CMK (cell line): ENCODE results near the gene TMED4.

Source experiments
- DNase-seq: peaks from one replicate; pipeline ENCODE4 v3.0.0-alpha.2; 2010; ENCODE audit warnings: low read depth

Gene TMED4

GRCh38 chr7:44581879-44582603 is at the start of gene TMED4:
Gene TMED4, minus strand, starts transcription at chr7:44582231. Its CDS starts 25 bp downstream, at chr7:44582206.
- DNase-seq: peak; percentile 95

- DNase-seq: no peak
Observed at GRCh38 chr7:44631458-44632115, 49.6 kb upstream of the TMED4 start.

GRCh38 chr7:44630792-44631457 is 48.9 kb upstream of the TMED4 start:
- no peak for DNase-seq

- DNase-seq: no peak
Observed at GRCh38 chr7:44629829-44630522, 47.9 kb upstream of the TMED4 start.

GRCh38 chr7:44626620-44627019 is 44.6 kb upstream of the TMED4 start:
- no peak for DNase-seq

GRCh38 chr7:44625526-44626471 is 43.8 kb upstream of the TMED4 start:
- DNase-seq: no peak

GRCh38 chr7:44624318-44624717 is 42.3 kb upstream of the TMED4 start:
- DNase-seq: no peak

- DNase-seq: no peak
Observed at GRCh38 chr7:44622342-44623151, 40.5 kb upstream of the TMED4 start.

- DNase-seq: no peak
Observed at GRCh38 chr7:44621750-44622103, 39.7 kb upstream of the TMED4 start.

GRCh38 chr7:44621034-44621749 is 39.2 kb upstream of the TMED4 start:
- no peak for DNase-seq

- DNase-seq: no peak
Observed at GRCh38 chr7:44618753-44619152, 36.7 kb upstream of the TMED4 start.

- no peak for DNase-seq
Observed at GRCh38 chr7:44618045-44618444, 36.0 kb upstream of the TMED4 start.

GRCh38 chr7:44617225-44617890 is 35.3 kb upstream of the TMED4 start:
- no peak for DNase-seq

GRCh38 chr7:44616545-44616944 is 34.5 kb upstream of the TMED4 start:
- no peak for DNase-seq

GRCh38 chr7:44615793-44616192 is 33.8 kb upstream of the TMED4 start:
- DNase-seq: no peak

GRCh38 chr7:44615149-44615611 is 33.1 kb upstream of the TMED4 start:
- no peak for DNase-seq

GRCh38 chr7:44609829-44610228 is 27.8 kb upstream of the TMED4 start:
- DNase-seq: no peak

- DNase-seq: no peak
Observed at GRCh38 chr7:44608916-44609648, 27.1 kb upstream of the TMED4 start.
